ENCODE data around the gene C17orf67. TPM values are rescaled to one million over a fixed set of nuclear protein-coding genes. Genes with fewer than 3 reads are reported as not detected.

The C17orf67 gene
- total and polyA plus RNA-seq, 2 of the 13 experiments (the other 11 are each of a cell fraction or from before 2014, with no cell fraction given), result 0.41 to 0.86 TPM

GRCh38 chr17:56779898-56780777, 53.6 kb downstream of the C17orf67 start (continued):
- TF ChIP-seq ZBTB26 (CRISPR knock-in tag; IDR thresholded peaks at IDR 0.05; ENCODE audit: borderline replicate concordance) (no peak), ZNF343 (CRISPR knock-in tag; IDR thresholded peaks at IDR 0.05) (no peak), MAF1 (CRISPR knock-in tag; IDR thresholded peaks at IDR 0.05; ENCODE audit: borderline replicate concordance) (no peak), LRRFIP1 (CRISPR knock-in tag; conservative IDR thresholded peaks at IDR 0.05) (no peak), POLR2G (IDR thresholded peaks at IDR 0.05; ENCODE audit: low read depth, low read length) (no peak), ZSCAN22 (CRISPR knock-in tag; IDR thresholded peaks at IDR 0.05) (no peak), ZNF513 (CRISPR knock-in tag; conservative IDR thresholded peaks at IDR 0.05) (no peak), PCBP1 (IDR thresholded peaks at IDR 0.05; ENCODE audit: borderline replicate concordance, low read depth, low read length) (no peak), ZNF772 (CRISPR knock-in tag; IDR thresholded peaks at IDR 0.05) (peak; percentile 68), KIAA2018 (CRISPR knock-in tag; IDR thresholded peaks at IDR 0.05; ENCODE audit: borderline replicate concordance) (no peak), ZSCAN30 (CRISPR knock-in tag; IDR thresholded peaks at IDR 0.05) (no peak), ZNF619 (CRISPR knock-in tag; IDR thresholded peaks at IDR 0.05) (0 out of 2 replicates have a peak, but pooled peaks have one; percentile 70), ZNF33B (CRISPR knock-in tag; IDR thresholded peaks at IDR 0.05) (0 out of 2 replicates have a peak, but pooled peaks have one; percentile 69)
